Breast epithelium (tissue), 4 donors: ENCODE data around the gene MAD1L1. TPM values are rescaled to one million over a fixed set of nuclear protein-coding genes. Genes with fewer than 3 reads are reported as not detected.
"Not testable (repeated sequence)": the region's sequence is repeated elsewhere in the genome, so short reads cannot be mapped to it uniquely, and the experiment has no call there.

Experiments
- DNase-seq, 2 donors: peaks; one replicate each; pipeline ENCODE4 v3.0.0-alpha.2; 2019; ENCODE audit warnings: low spot score in 2 of 2
- H3K27ac ChIP-seq, 2 donors: fragments of 200-600 bp; sonication (generic) in 1 of 2; one replicate each; pipeline ENCODE4 v1.5.1; 2016 to 2019; ENCODE audit warnings: mild to moderate bottlenecking in 1 of 2
- H3K27me3 ChIP-seq, 2 donors: fragments of 200-600 bp; sonication (generic) in 1 of 2; one replicate each; pipeline versions ENCODE4 v1.5.1 to v1.6.0; 2017 to 2019; ENCODE audit warnings: control low read depth in 1 of 2, mild to moderate bottlenecking in 1 of 2
- H3K36me3 ChIP-seq: fragments of 200-600 bp; one replicate; pipeline ENCODE4 v1.5.1; 2019
- H3K4me1 ChIP-seq, 2 donors: fragments of 200-600 bp; sonication (generic); one replicate each; pipeline ENCODE4 v1.5.1; 2016 to 2019; ENCODE audit warnings: control low read depth in 1 of 2
- H3K4me3 ChIP-seq, 3 donors: fragments of 200-600 bp; sonication (generic); 1 replicate in 2 of 3; 2 replicates in 1 of 3; pipeline ENCODE4 v1.5.1; 2016 to 2019; ENCODE audit warnings: mild to moderate bottlenecking in 3 of 3, moderate library complexity in 2 of 3
- H3K9me3 ChIP-seq, 2 donors: fragments of 200-600 bp; sonication (generic) in 1 of 2; one replicate each; pipeline ENCODE4 v1.5.1; 2016 to 2019; ENCODE audit warnings: control low read depth in 1 of 2
- CTCF ChIP-seq, 3 donors: fragments of 450-650 bp; IDR thresholded peaks; one replicate each; pipeline ENCODE4 v1.5.1; 2016 to 2017; ENCODE audit warnings: antibody characterized with exemption in 3 of 3, mild to moderate bottlenecking in 3 of 3, moderate library complexity in 3 of 3
- POLR2A ChIP-seq: fragments of 450-650 bp; IDR thresholded peaks from one replicate; pipeline ENCODE4 v1.6.1; 2016; ENCODE audit warnings: antibody characterized with exemption, mild to moderate bottlenecking, moderate library complexity
- POLR2AphosphoS5 ChIP-seq, 3 donors: sonication (generic); formaldehyde crosslinking; IDR thresholded peaks; one replicate each; pipeline ENCODE4 v1.6.1; 2017; ENCODE audit warnings: antibody characterized with exemption in 3 of 3
- intact Hi-C: fragments of 100-400 bp; cut with DNase I; formaldehyde crosslinking; loops from one replicate; pipeline ENCODE4 v1.15.1; 2023; ENCODE audit warnings: low total_unique reads
- total RNA-seq, 3 donors: library from RNA; depleted of rRNA; stranded (reverse); fragments of >200 nt; gene quantifications; one replicate each; pipeline ENCODE4 v1.1.0, GENCODE V29; 2016

The MAD1L1 gene
- total RNA-seq, 3 donors from 2014 or later, result 27.7 to 33.9 (median 28.8) TPM

DNA sequence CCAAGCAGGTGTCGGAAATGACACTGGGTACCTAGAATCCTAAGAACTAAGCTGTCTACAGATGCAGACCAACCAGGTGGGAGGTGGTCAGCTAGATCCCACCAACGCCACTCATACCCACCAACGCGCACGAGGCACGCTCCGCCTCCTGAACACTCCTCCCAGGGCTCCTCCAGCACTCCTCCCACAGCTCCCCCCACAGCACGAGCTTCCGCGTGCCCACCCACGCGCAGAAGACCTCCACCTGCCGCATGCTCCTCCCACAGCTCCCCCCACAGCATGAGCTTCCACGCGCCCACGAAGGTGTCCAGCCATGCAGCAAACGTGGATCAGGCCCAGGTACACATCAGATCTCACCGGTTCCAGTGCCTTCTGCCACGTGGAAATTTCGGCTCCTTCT, 196.0 kb downstream of the MAD1L1 start:
- Histone ChIP-seq H3K27ac (no peak overlapping the region), H3K4me3 (no peak overlapping the region), H3K27me3 (no peaks in the 10 kb centered on the region), H3K9me3 (no peaks in the 10 kb centered on the region), H3K4me1 (no peaks in the 10 kb centered on the region), H3K36me3 (no peaks in the 10 kb centered on the region)
- intact Hi-C loops, result no loop called here
- DNase-seq, result no peak
- TF ChIP-seq CTCF (IDR thresholded peaks at IDR 0.05) (no peak), POLR2A (no peak), POLR2AphosphoS5 (IDR thresholded peaks at IDR 0.05) (no peak)

DNA sequence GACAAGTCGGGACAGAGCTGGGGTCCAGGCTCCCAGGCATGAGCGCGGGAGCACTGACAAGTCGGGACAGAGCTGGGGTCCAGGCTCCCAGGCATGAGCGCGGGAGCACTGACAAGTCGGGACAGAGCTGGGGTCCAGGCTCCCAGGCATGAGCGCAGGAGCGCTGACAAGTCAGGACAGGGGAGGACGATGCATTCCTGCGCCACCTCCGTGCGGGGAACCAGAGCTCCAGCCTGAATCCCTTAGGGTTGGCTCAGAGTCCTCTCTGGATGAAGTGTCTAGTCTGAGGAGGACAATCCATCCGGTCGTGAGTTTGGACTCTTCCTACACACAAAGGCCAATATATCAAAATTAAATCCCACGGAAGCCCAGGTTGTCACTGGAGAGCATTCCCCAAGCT, 196.5 kb downstream of the MAD1L1 start:
- H3K4me3 ChIP-seq, H3K36me3 ChIP-seq, H3K27ac ChIP-seq, intact Hi-C loops, DNase-seq, H3K27me3 ChIP-seq, H3K4me1 ChIP-seq, H3K9me3 ChIP-seq: not testable (repeated sequence)

GRCh38 chr7:2034291-2035201, 198.2 kb downstream of the MAD1L1 start:
- H3K9me3 ChIP-seq, result no peaks in the 10 kb centered on the region
- no peak for DNase-seq
- no peak overlapping the region for H3K27ac ChIP-seq
- no peaks in the 10 kb centered on the region for H3K36me3 ChIP-seq
- H3K27me3 ChIP-seq, result no peaks in the 10 kb centered on the region
- no peak overlapping the region for H3K4me3 ChIP-seq
- TF ChIP-seq CTCF (IDR thresholded peaks at IDR 0.05) (no peak), POLR2A (no peak), POLR2AphosphoS5 (IDR thresholded peaks at IDR 0.05) (no peak)
- intact Hi-C loops, result no loop called here
- H3K4me1 ChIP-seq, result no peaks in the 10 kb centered on the region

- no peak for TF ChIP-seq POLR2AphosphoS5 (IDR thresholded peaks at IDR 0.05)
- TF ChIP-seq POLR2A, result no peak
- no peak for TF ChIP-seq CTCF (IDR thresholded peaks at IDR 0.05)
- no peak overlapping the region for H3K4me3 ChIP-seq
- no peaks in the 10 kb centered on the region for H3K4me1 ChIP-seq
- H3K9me3 ChIP-seq, result peaks cover 3 to 5% of the 10 kb centered on the region in 2 donors
- intact Hi-C loops, result no loop called here
- H3K27ac ChIP-seq, result no peak overlapping the region
- DNase-seq, result no peak
- H3K27me3 ChIP-seq, result no peaks in the 10 kb centered on the region
- H3K36me3 ChIP-seq, result no peaks in the 10 kb centered on the region
Observed at GRCh38 chr7:2033586-2034135, 199.1 kb downstream of the MAD1L1 start.

DNA sequence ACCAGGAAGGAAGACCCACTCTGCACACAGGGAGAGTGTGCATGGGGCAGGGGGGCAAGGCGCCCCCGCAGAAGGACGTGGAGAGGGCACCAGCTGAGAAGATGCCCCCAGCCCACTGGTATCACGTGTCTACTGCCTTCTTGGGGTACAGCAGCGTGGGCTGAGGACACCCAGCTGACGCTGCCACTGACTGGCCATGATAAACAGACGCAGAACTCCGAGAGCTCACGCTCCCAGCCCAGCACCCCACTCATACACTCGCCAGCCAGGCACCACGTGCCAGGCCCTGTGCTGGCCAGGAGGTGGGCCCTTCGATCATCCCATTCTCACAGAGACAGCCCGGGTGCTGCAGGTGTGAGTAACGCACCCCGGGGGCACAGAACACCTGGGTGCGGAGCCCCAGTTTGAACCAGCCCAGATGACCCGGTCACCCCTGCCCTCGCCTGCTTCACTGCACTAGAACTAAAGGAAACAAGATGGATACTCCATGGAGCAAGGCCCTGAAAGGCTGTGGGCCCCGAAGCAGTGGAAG, 199.8 kb downstream of the MAD1L1 start:
- no peak overlapping the region for H3K27ac ChIP-seq
- no peak for TF ChIP-seq CTCF (IDR thresholded peaks at IDR 0.05)
- no peak for TF ChIP-seq POLR2AphosphoS5 (IDR thresholded peaks at IDR 0.05)
- TF ChIP-seq POLR2A, result no peak
- H3K4me3 ChIP-seq, result no peak overlapping the region
- intact Hi-C loops, result no loop called here
- H3K27me3 ChIP-seq, result no peaks in the 10 kb centered on the region
- DNase-seq, result no peak
- peaks cover 4 to 9% of the 10 kb centered on the region in 2 donors for H3K9me3 ChIP-seq
- no peaks in the 10 kb centered on the region for H3K36me3 ChIP-seq
- H3K4me1 ChIP-seq, result no peaks in the 10 kb centered on the region
